ENCODE results near the gene DACT2. TPM values are rescaled to one million over a fixed set of nuclear protein-coding genes. Genes with fewer than 3 reads are reported as not detected.
"Not testable (repeated sequence)": the region's sequence is repeated elsewhere in the genome, so short reads cannot be mapped to it uniquely, and the experiment has no call there.

Gene DACT2
- total and polyA plus RNA-seq, 2 experiments from 2014 or later = not detected

DNA sequence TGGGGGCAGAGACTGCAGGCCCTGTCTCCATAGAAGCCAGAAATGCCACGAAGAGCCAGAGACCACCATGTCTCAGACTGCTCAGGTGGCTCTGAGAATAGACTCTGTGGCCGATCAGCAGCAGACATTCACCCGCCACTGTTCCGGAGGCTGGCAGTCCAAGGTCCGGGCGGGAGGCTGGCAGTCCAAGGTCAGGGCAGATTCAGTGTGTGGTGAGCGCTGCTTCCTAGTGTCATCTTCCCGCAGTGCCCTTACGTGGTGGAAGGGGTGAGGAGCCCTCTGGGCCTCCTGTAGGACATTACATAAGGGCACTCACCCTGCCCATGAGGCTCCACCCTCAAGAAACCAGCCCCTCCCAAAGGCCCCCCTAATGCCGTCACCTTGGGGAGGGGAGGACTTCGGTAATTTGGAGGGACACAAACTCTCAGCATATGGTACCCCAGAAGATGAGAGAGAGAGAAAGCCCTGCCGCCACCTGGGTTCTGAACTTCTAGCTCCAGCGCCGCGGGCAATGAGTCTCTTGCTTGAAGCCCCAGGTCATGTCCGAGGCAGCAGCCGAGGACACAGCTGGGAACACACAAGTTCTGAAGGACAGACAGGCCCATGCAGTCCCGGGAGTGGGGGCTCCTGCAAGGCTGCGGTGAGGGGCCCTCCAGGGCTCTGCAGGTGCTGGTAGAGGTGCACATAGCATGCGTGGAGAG, 36.4 kb downstream of the DACT2 start:
- no peak for DNase-seq
- Histone ChIP-seq H3K27ac (no peak overlapping the region), H4K20me1 (ENCODE audit: insufficient read depth) (no peaks in the 10 kb centered on the region), H3K4me3 (no peak overlapping the region), H3K4me1 (ENCODE audit: insufficient read depth) (no peaks in the 10 kb centered on the region), H3K9ac (no peak overlapping the region), H3K79me2 (ENCODE audit: insufficient read depth) (no peaks in the 10 kb centered on the region), H3K27me3 (replicated peaks; ENCODE audit: insufficient read depth) (no peaks in the 10 kb centered on the region), H3K36me3 (ENCODE audit: low read depth) (no peaks in the 10 kb centered on the region), H2AFZ (no peak overlapping the region), H3K9me2 (ENCODE audit: insufficient read depth) (no peaks in the 10 kb centered on the region), H3K4me2 (ENCODE audit: unreplicated experiment) (no peak overlapping the region), H3F3A (ENCODE audit: insufficient read depth) (no peaks in the 10 kb centered on the region), H3K9me3 (ENCODE audit: low read depth) (no peaks in the 10 kb centered on the region)
- in situ Hi-C loops (cut with MboI) = no loop called here
- WGBS, 2 experiments (ENCODE audit: low coverage in 1 of 2, low lambda C conversion rate in 2 of 2, missing lambda C conversion rate in 2 of 2) = 69 to 70% methylated on average over 20 of the region's 20 CpGs
- TF ChIP-seq EZH2 (IDR thresholded peaks at IDR 0.05; ENCODE audit: insufficient read depth, poor library complexity, severe bottlenecking) = no peak
- no peak for TF ChIP-seq EZH2phosphoT487 (IDR thresholded peaks at IDR 0.05; ENCODE audit: insufficient read depth, low read depth)

DNA sequence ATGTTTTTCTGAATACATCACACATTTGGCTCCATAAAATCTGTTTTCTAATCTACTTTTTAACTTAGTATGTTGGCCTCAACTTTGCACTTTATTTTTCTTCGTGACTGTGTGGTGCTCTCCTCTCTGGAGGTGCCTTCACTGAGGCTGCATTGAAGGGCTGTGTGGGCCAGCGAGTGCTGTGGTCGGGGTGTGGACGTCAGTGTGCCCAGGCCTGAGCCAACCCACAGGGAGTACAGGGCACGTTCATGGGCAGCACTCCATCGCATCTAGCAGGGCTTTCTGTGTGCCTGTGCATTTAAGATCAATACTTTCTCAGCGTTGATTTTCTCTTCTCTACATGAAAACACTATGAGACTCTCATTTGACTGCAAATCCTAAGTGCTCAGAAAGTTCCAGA, 37.8 kb downstream of the DACT2 start:
- Histone ChIP-seq H2AFZ (no peak overlapping the region), H3K27me3 (replicated peaks; ENCODE audit: insufficient read depth) (no peaks in the 10 kb centered on the region), H3K4me2 (ENCODE audit: unreplicated experiment) (no peak overlapping the region), H3K4me3 (no peak overlapping the region), H3K27ac (no peak overlapping the region), H3K9me3 (ENCODE audit: low read depth) (no peaks in the 10 kb centered on the region), H3K36me3 (ENCODE audit: low read depth) (no peaks in the 10 kb centered on the region), H3K79me2 (ENCODE audit: insufficient read depth) (no peaks in the 10 kb centered on the region), H3F3A (ENCODE audit: insufficient read depth) (no peaks in the 10 kb centered on the region), H3K9ac (no peak overlapping the region), H4K20me1 (ENCODE audit: insufficient read depth) (no peaks in the 10 kb centered on the region), H3K9me2 (ENCODE audit: insufficient read depth) (no peaks in the 10 kb centered on the region), H3K4me1 (ENCODE audit: insufficient read depth) (no peaks in the 10 kb centered on the region)
- in situ Hi-C loops (cut with MboI) = no loop called here
- 23 to 31% methylated on average over 7 of the region's 7 CpGs for WGBS, 2 experiments (ENCODE audit: low coverage in 1 of 2, low lambda C conversion rate in 2 of 2, missing lambda C conversion rate in 2 of 2)
- TF ChIP-seq EZH2phosphoT487 (IDR thresholded peaks at IDR 0.05; ENCODE audit: insufficient read depth, low read depth) (no peak), EZH2 (IDR thresholded peaks at IDR 0.05; ENCODE audit: insufficient read depth, poor library complexity, severe bottlenecking) (no peak)
- no peak for DNase-seq

DNA sequence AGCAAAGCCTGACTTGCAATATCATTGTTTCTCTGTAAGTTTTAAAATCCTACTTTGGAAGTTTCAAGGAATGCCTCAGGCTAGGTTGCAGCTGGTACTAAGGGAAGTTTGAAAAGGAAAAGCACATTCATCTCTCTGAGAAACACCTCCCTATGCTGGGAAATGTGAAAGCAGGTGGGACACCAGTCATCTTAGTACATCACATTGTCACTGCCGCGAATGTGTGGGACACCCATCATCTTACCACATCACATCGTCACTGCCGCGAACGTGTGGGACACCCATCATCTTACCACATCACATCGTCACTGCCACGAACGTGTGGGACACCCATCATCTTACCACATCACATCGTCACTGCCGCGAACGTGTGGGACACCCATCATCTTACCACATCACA, 38.3 kb downstream of the DACT2 start:
- H3K9me3 ChIP-seq (ENCODE audit: low read depth); H3K27me3 ChIP-seq (replicated peaks; ENCODE audit: insufficient read depth); H2AFZ ChIP-seq; H3K4me3 ChIP-seq; H3K79me2 ChIP-seq (ENCODE audit: insufficient read depth); H4K20me1 ChIP-seq (ENCODE audit: insufficient read depth); H3F3A ChIP-seq (ENCODE audit: insufficient read depth); H3K9ac ChIP-seq; H3K4me1 ChIP-seq (ENCODE audit: insufficient read depth); DNase-seq; H3K4me2 ChIP-seq (ENCODE audit: unreplicated experiment); H3K27ac ChIP-seq; in situ Hi-C loops (cut with MboI); H3K36me3 ChIP-seq (ENCODE audit: low read depth); H3K9me2 ChIP-seq (ENCODE audit: insufficient read depth): not testable (repeated sequence)
- WGBS, 2 experiments (ENCODE audit: low coverage in 1 of 2, low lambda C conversion rate in 2 of 2, missing lambda C conversion rate in 2 of 2) = 76 to 84% methylated on average over 2 to 10 of the region's 13 CpGs

DNA sequence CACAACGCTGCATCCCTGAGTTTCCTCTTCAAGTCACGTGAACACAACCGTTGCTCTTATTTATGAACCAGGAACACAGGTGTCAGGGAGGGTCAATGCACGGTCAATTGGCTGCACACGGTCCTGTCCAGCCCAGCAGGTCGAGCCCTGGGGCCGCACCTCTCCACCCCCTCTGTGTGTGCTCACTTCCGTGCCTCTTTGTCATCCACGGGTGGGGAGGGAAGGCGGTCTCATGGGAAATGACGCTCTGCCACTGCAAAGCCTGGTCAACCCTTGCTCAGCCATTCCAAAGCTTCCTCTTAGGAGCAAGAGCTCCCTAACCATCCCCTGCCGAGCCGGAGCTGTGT, 38.7 kb downstream of the DACT2 start:
- H3K9me2 ChIP-seq (ENCODE audit: insufficient read depth) = no peaks in the 10 kb centered on the region
- no peaks in the 10 kb centered on the region for H3K79me2 ChIP-seq (ENCODE audit: insufficient read depth)
- no peak overlapping the region for H2AFZ ChIP-seq
- no peaks in the 10 kb centered on the region for H3K4me1 ChIP-seq (ENCODE audit: insufficient read depth)
- no peaks in the 10 kb centered on the region for H4K20me1 ChIP-seq (ENCODE audit: insufficient read depth)
- H3F3A ChIP-seq (ENCODE audit: insufficient read depth) = no peaks in the 10 kb centered on the region
- H3K9ac ChIP-seq = no peak overlapping the region
- no peak overlapping the region for H3K4me2 ChIP-seq (ENCODE audit: unreplicated experiment)
- no peaks in the 10 kb centered on the region for H3K36me3 ChIP-seq (ENCODE audit: low read depth)
- TF ChIP-seq EZH2 (IDR thresholded peaks at IDR 0.05; ENCODE audit: insufficient read depth, poor library complexity, severe bottlenecking) (no peak), EZH2phosphoT487 (IDR thresholded peaks at IDR 0.05; ENCODE audit: insufficient read depth, low read depth) (no peak)
- 27 to 32% methylated on average over 13 of the region's 13 CpGs for WGBS, 2 experiments (ENCODE audit: low coverage in 1 of 2, low lambda C conversion rate in 2 of 2, missing lambda C conversion rate in 2 of 2)
- H3K27me3 ChIP-seq (replicated peaks; ENCODE audit: insufficient read depth) = no peaks in the 10 kb centered on the region
- DNase-seq = no peak
- in situ Hi-C loops (cut with MboI) = no loop called here
- H3K9me3 ChIP-seq (ENCODE audit: low read depth) = no peaks in the 10 kb centered on the region
- no peak overlapping the region for H3K4me3 ChIP-seq
- no peak overlapping the region for H3K27ac ChIP-seq

All from GM23248 (cell line).